ENCODE data around the gene DPP6.
"Not testable (repeated sequence)": the region's sequence is repeated elsewhere in the genome, so short reads cannot be mapped to it uniquely, and the experiment has no call there.

The DPP6 gene

GRCh38 chr7:154675560-154675959 lies 623.4 kb downstream of the DPP6 start:
- TF ChIP-seq CTCF (IDR thresholded peaks at IDR 0.05; ENCODE audit: extremely low read depth, insufficient read depth, missing control alignments): no peak
- DNase-seq (ENCODE audit: low spot score): no peak
- in situ Hi-C loops (cut with MboI; ENCODE audit: low pct_unique_long_range_greater_than_20kb, low sequenced_read_pairs, unreplicated experiment): no loop called here

- DNase-seq (ENCODE audit: low spot score); in situ Hi-C loops (cut with MboI; ENCODE audit: low pct_unique_long_range_greater_than_20kb, low sequenced_read_pairs, unreplicated experiment): not testable (repeated sequence)
Measured at GRCh38 chr7:154676033-154676421, 623.8 kb downstream of the DPP6 start.

- no peak for TF ChIP-seq CTCF (IDR thresholded peaks at IDR 0.05; ENCODE audit: extremely low read depth, insufficient read depth, missing control alignments)
- DNase-seq (ENCODE audit: low spot score): no peak
- in situ Hi-C loops (cut with MboI; ENCODE audit: low pct_unique_long_range_greater_than_20kb, low sequenced_read_pairs, unreplicated experiment): no loop called here
Measured at GRCh38 chr7:154676422-154677073, 624.4 kb downstream of the DPP6 start.

GRCh38 chr7:154677454-154677853 lies 625.3 kb downstream of the DPP6 start:
- TF ChIP-seq CTCF (IDR thresholded peaks at IDR 0.05; ENCODE audit: extremely low read depth, insufficient read depth, missing control alignments): no peak
- in situ Hi-C loops (cut with MboI; ENCODE audit: low pct_unique_long_range_greater_than_20kb, low sequenced_read_pairs, unreplicated experiment): no loop called here
- DNase-seq (ENCODE audit: low spot score): no peak

GRCh38 chr7:154678001-154678550 lies 625.9 kb downstream of the DPP6 start:
- DNase-seq (ENCODE audit: low spot score); in situ Hi-C loops (cut with MboI; ENCODE audit: low pct_unique_long_range_greater_than_20kb, low sequenced_read_pairs, unreplicated experiment): not testable (repeated sequence)

GRCh38 chr7:154679379-154680053 lies 627.3 kb downstream of the DPP6 start:
- no peak for DNase-seq (ENCODE audit: low spot score)
- TF ChIP-seq CTCF (IDR thresholded peaks at IDR 0.05; ENCODE audit: extremely low read depth, insufficient read depth, missing control alignments): no peak
- in situ Hi-C loops (cut with MboI; ENCODE audit: low pct_unique_long_range_greater_than_20kb, low sequenced_read_pairs, unreplicated experiment): no loop called here

GRCh38 chr7:154680894-154681659 lies 628.9 kb downstream of the DPP6 start:
- TF ChIP-seq CTCF (IDR thresholded peaks at IDR 0.05; ENCODE audit: extremely low read depth, insufficient read depth, missing control alignments): no peak
- in situ Hi-C loops (cut with MboI; ENCODE audit: low pct_unique_long_range_greater_than_20kb, low sequenced_read_pairs, unreplicated experiment): no loop called here
- DNase-seq (ENCODE audit: low spot score): no peak

All from GM13977 (cell line).